Stimulated activated CD8-positive, alpha-beta memory T cell treated with anti-CD3 and anti-CD28 coated beads, Interleukin-7, amount 100 ng/mL, for 4 hours (primary cell): ENCODE data around the gene GRK3.
A peak's percentile ranks its signal among the peaks of the same experiment; 100 is the strongest.

Source experiments
- DNase-seq, 2 donors: peaks; one replicate each; pipeline ENCODE4 v3.0.0-alpha.2; 2020; ENCODE audit warnings: low read depth in 2 of 2

Gene GRK3

GRCh38 chr22:25736378-25737011, 172.0 kb downstream of the GRK3 start:
- DNase-seq: peak in 1 of 2 donors; percentile 5

GRCh38 chr22:25739659-25740344, 175.3 kb downstream of the GRK3 start:
- no peak for DNase-seq

- no peak for DNase-seq
Observed at GRCh38 chr22:25741692-25742626, 177.5 kb downstream of the GRK3 start, which contains the start of gene MYO18B. MYO18B (plus strand) TSS chr22:25742188; CDS start chr22:25761093, 18,905 bp downstream.

- no peak for DNase-seq
Observed at GRCh38 chr22:25742918-25743708, 178.6 kb downstream of the GRK3 start.

- DNase-seq: no peak
Observed at GRCh38 chr22:25744694-25745093, 180.2 kb downstream of the GRK3 start.

GRCh38 chr22:25745341-25746011, 181.0 kb downstream of the GRK3 start:
- DNase-seq: no peak

GRCh38 chr22:25746012-25746373, 181.5 kb downstream of the GRK3 start:
- no peak for DNase-seq

- no peak for DNase-seq
Observed at GRCh38 chr22:25747245-25747944, 182.9 kb downstream of the GRK3 start.

- no peak for DNase-seq
Observed at GRCh38 chr22:25748140-25748539, 183.7 kb downstream of the GRK3 start.

GRCh38 chr22:25748704-25749103, 184.2 kb downstream of the GRK3 start:
- no peak for DNase-seq

GRCh38 chr22:25749420-25750169, 185.1 kb downstream of the GRK3 start:
- DNase-seq: no peak

- no peak for DNase-seq
Observed at GRCh38 chr22:25750569-25751173, 186.2 kb downstream of the GRK3 start.

GRCh38 chr22:25751174-25751581, 186.7 kb downstream of the GRK3 start:
- no peak for DNase-seq

GRCh38 chr22:25752615-25753214, 188.2 kb downstream of the GRK3 start:
- no peak for DNase-seq

GRCh38 chr22:25753252-25753651, 188.8 kb downstream of the GRK3 start:
- DNase-seq: no peak

- DNase-seq: no peak
Observed at GRCh38 chr22:25754527-25755202, 190.2 kb downstream of the GRK3 start.

- no peak for DNase-seq
Observed at GRCh38 chr22:25757686-25758085, 193.2 kb downstream of the GRK3 start.

GRCh38 chr22:25758316-25758715, 193.8 kb downstream of the GRK3 start:
- DNase-seq: no peak
